Stomach (tissue), 4 donors: ENCODE results near the gene KHK.

Experiments
- POLR2A ChIP-seq, 4 donors: fragments of 450-650 bp; IDR thresholded peaks; one replicate each; pipeline ENCODE4 v1.6.1; 2016; ENCODE audit warnings: antibody characterized with exemption in 4 of 4, control low read depth in 2 of 4, mild to moderate bottlenecking in 1 of 4, moderate library complexity in 1 of 4
- TF ChIP-seq, protein P1 (sequence below), 7 experiments: fragments of 450-650 bp in 4 of 7; fragments of 200-600 bp in 3 of 7; sonication (generic) in 3 of 7; IDR thresholded peaks; one replicate each; pipeline ENCODE4 v1.5.1; 2016 to 2019; ENCODE audit warnings: antibody characterized with exemption in 7 of 7, control low read depth in 2 of 7, mild to moderate bottlenecking in 1 of 7

DNA sequence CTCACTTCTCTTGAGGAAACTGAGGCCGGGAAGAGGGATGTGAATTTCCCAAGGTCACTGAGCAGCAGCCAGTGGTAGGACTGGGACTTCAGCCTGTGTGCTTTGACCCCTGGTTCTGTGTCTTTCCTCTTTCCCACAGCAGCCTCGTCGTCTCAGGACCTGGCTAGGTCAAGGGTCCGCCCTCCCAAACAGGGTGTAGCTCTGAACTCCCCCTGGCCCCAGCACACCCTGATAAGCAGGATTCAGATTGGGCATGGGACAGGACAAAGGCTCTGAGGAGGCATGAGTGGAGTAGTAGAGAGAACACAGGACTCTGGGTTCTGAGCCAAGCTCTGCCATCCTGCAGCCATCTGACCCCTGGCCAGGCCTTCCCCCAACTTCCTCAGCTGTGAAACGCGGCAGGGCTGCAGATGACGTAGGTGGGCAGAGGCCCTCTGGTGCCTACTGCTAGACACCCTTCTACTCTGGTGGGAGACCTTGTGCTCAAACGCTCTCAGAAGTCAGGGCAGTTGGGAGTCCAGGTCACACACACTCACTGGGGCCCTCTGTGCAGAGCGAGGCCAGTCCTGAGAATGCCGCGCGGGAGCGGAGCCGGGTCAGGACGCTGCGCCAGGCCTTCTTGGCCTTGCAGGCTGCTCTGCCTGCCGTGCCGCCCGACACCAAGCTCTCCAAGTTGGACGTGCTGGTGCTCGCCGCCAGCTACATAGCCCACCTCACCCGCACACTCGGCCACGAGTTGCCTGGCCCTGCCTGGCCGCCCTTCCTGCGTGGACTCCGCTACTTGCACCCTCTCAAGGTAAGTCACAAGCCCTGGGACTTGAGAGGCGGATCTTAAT is 63.2 kb downstream of the KHK start:
- TF ChIP-seq, protein P1, sequence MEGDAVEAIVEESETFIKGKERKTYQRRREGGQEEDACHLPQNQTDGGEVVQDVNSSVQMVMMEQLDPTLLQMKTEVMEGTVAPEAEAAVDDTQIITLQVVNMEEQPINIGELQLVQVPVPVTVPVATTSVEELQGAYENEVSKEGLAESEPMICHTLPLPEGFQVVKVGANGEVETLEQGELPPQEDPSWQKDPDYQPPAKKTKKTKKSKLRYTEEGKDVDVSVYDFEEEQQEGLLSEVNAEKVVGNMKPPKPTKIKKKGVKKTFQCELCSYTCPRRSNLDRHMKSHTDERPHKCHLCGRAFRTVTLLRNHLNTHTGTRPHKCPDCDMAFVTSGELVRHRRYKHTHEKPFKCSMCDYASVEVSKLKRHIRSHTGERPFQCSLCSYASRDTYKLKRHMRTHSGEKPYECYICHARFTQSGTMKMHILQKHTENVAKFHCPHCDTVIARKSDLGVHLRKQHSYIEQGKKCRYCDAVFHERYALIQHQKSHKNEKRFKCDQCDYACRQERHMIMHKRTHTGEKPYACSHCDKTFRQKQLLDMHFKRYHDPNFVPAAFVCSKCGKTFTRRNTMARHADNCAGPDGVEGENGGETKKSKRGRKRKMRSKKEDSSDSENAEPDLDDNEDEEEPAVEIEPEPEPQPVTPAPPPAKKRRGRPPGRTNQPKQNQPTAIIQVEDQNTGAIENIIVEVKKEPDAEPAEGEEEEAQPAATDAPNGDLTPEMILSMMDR (IDR thresholded peaks at IDR 0.05): no peak
- TF ChIP-seq POLR2A (IDR thresholded peaks at IDR 0.05): no peak
